ENCODE data around the gene INSYN2B.

DNA sequence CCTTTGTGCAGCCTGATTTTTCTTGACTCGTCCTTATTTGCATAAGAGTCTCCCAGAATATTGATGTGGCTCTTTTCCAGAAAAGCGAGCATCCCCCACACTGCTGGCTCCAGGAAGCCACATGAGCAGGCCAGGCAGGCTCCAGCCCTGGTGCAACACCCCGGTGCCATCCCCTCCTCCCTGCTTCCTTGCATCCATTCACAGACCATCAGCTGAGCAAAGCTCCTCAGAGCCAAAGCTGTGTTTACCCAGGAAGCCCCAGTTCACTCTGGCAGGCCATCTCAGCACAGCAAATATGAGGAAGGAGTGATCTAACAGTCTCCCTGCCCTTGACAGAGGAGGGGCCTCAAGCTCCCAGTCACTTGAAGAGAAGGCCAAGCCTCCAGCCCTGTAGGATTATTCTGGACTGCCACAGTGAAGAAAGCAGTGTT, 34.4 kb downstream of the INSYN2B start:
- TF ChIP-seq CTCF (IDR thresholded peaks at IDR 0.05): no peak
- no peak for TF ChIP-seq POLR2A (IDR thresholded peaks at IDR 0.05)
